ENCODE data around the gene XXYLT1. TPM values are rescaled to one million over a fixed set of nuclear protein-coding genes. Genes with fewer than 3 reads are reported as not detected.
A peak's percentile ranks its signal among the peaks of the same experiment; 100 is the strongest.

Gene XXYLT1
- total and polyA plus RNA-seq, 9 of the 15 experiments (the other 6 are each of a cell fraction or from before 2014, with no cell fraction given): 1.9 to 18.9 (median 15.0) TPM

DNA sequence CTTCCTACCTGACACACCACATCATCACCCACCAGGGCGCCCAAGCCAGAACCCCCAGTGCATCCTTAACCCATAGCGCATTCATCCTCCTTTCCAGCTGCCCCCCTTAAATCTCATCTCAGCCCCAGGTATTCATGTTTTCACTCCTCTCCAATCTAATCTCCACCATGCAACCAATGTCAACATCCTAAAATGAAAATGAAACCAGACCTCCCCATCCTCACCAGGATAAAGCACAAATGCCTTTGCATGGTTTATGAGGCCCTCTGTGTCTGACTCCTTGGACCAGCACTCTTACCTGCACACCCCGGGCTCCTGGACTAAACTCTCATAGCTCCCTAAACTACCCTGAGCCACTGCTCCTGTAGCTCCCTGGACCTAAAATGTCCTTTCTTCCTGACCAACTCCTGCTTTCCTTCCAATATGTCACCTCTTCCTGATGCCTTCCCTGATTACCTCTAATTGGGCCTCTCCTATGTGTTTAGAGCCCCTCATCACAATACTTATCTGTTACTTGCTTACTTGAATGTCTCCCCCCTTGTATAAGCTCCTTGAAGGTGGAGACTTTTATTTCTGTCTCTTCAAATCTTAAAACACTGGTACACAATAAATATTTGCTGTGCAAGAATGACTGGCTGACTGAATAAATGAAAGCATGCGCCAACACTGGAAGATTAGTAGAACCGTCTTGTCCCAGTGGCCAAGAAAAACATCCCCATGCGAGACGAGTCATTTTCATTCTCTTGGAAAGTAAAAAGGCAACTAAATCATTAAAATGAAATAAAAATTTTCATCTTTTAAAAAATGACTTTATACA, 142.5 kb downstream of the XXYLT1 start (continued):
- TF ChIP-seq, protein P1, sequence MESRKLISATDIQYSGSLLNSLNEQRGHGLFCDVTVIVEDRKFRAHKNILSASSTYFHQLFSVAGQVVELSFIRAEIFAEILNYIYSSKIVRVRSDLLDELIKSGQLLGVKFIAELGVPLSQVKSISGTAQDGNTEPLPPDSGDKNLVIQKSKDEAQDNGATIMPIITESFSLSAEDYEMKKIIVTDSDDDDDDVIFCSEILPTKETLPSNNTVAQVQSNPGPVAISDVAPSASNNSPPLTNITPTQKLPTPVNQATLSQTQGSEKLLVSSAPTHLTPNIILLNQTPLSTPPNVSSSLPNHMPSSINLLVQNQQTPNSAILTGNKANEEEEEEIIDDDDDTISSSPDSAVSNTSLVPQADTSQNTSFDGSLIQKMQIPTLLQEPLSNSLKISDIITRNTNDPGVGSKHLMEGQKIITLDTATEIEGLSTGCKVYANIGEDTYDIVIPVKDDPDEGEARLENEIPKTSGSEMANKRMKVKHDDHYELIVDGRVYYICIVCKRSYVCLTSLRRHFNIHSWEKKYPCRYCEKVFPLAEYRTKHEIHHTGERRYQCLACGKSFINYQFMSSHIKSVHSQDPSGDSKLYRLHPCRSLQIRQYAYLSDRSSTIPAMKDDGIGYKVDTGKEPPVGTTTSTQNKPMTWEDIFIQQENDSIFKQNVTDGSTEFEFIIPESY (CRISPR knock-in tag; IDR thresholded peaks at IDR 0.05): peak; percentile 56; the same call in 1 of the 2 replicates
- TF ChIP-seq, protein P2, sequence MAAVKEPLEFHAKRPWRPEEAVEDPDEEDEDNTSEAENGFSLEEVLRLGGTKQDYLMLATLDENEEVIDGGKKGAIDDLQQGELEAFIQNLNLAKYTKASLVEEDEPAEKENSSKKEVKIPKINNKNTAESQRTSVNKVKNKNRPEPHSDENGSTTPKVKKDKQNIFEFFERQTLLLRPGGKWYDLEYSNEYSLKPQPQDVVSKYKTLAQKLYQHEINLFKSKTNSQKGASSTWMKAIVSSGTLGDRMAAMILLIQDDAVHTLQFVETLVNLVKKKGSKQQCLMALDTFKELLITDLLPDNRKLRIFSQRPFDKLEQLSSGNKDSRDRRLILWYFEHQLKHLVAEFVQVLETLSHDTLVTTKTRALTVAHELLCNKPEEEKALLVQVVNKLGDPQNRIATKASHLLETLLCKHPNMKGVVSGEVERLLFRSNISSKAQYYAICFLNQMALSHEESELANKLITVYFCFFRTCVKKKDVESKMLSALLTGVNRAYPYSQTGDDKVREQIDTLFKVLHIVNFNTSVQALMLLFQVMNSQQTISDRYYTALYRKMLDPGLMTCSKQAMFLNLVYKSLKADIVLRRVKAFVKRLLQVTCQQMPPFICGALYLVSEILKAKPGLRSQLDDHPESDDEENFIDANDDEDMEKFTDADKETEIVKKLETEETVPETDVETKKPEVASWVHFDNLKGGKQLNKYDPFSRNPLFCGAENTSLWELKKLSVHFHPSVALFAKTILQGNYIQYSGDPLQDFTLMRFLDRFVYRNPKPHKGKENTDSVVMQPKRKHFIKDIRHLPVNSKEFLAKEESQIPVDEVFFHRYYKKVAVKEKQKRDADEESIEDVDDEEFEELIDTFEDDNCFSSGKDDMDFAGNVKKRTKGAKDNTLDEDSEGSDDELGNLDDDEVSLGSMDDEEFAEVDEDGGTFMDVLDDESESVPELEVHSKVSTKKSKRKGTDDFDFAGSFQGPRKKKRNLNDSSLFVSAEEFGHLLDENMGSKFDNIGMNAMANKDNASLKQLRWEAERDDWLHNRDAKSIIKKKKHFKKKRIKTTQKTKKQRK (IDR thresholded peaks at IDR 0.05; ENCODE audit: borderline replicate concordance, low read depth, low read length): no peak
- TF ChIP-seq MYNN (IDR thresholded peaks at IDR 0.05): no peak
- no peak for TF ChIP-seq MYNN (CRISPR knock-in tag; IDR thresholded peaks at IDR 0.05)
- no peak for TF ChIP-seq ETV5 (CRISPR knock-in tag; IDR thresholded peaks at IDR 0.05; ENCODE audit: low read depth)
- TF ChIP-seq SIRT6 (IDR thresholded peaks at IDR 0.05; ENCODE audit: low read depth, low read length): no peak
- 0 out of 4 replicates have a peak, but pooled peaks of 1 of the 2 experiments have one; percentile 22 for TF ChIP-seq FOXK2 (conservative IDR thresholded peaks at IDR 0.05 in 1 of 2, IDR thresholded peaks at IDR 0.05 in 1 of 2; ENCODE audit: low read depth in 2 of 2)
- no peak for TF ChIP-seq BRD9 (IDR thresholded peaks at IDR 0.05; ENCODE audit: low read depth, partially characterized antibody)
- peak; percentile 91 for TF ChIP-seq ZFP36 (IDR thresholded peaks at IDR 0.05; ENCODE audit: low read depth, low read length, partially characterized antibody)

Measured in K562 (cell line).